Thoracic aorta (tissue), 2 donors: Measurements from ENCODE around the gene NELL1. TPM values are rescaled to one million over a fixed set of nuclear protein-coding genes. Genes with fewer than 3 reads are reported as not detected.

Experiments used
- ATAC-seq: fragments of 150-250 bp; one replicate; pipeline ENCODE4 v1.8.0; 2017; ENCODE audit warnings: low read depth; ENCODE audit not compliant: insufficient number of reproducible peaks, low FRiP score
- DNase-seq: peaks from one replicate; pipeline ENCODE4 v3.0.0-alpha.2; 2020; ENCODE audit warnings: low spot score
- H3K27ac ChIP-seq, 2 donors: fragments of 200-600 bp; sonication (generic); 1 replicate in 1 of 2; 2 replicates in 1 of 2; pipeline ENCODE4 v1.5.1; 2016; ENCODE audit warnings: mild to moderate bottlenecking in 2 of 2, moderate library complexity in 2 of 2
- H3K27me3 ChIP-seq: fragments of 200-600 bp; sonication (generic); replicated peaks from 2 replicates; pipeline ENCODE4 v1.6.0; 2016; ENCODE audit warnings: mild to moderate bottlenecking; ENCODE audit not compliant: insufficient read depth
- H3K36me3 ChIP-seq: fragments of 200-600 bp; sonication (generic); one replicate; pipeline ENCODE4 v1.5.1; 2016
- H3K4me1 ChIP-seq, 2 donors: fragments of 200-600 bp; sonication (generic); 1 replicate in 1 of 2; 2 replicates in 1 of 2; pipeline versions ENCODE4 v1.5.1 to v1.6.0; 2016; ENCODE audit warnings: low read depth in 2 of 2, mild to moderate bottlenecking in 1 of 2; ENCODE audit not compliant: control insufficient read depth in 1 of 2
- H3K4me3 ChIP-seq: fragments of 200-600 bp; sonication (generic); 2 replicates; pipeline ENCODE4 v1.5.1; 2016; ENCODE audit warnings: mild to moderate bottlenecking
- H3K9me3 ChIP-seq: fragments of 200-600 bp; sonication (generic); 2 replicates; pipeline ENCODE4 v1.5.1; 2016
- total RNA-seq, 2 donors: library from RNA; depleted of rRNA; stranded (reverse); fragments of >200 nt; gene quantifications; one replicate each; pipeline versions ENCODE4 v1.1.0 to v1.2.3, GENCODE V29; 2016
- TF ChIP-seq, protein P1 (sequence below): fragments of 200-600 bp; sonication (generic); IDR thresholded peaks from one replicate; pipeline ENCODE4 v1.5.1; 2019; ENCODE audit warnings: antibody characterized with exemption

NELL1 gene
- total RNA-seq, 2 donors from 2014 or later: 0.78 TPM; not detected in 1

DNA sequence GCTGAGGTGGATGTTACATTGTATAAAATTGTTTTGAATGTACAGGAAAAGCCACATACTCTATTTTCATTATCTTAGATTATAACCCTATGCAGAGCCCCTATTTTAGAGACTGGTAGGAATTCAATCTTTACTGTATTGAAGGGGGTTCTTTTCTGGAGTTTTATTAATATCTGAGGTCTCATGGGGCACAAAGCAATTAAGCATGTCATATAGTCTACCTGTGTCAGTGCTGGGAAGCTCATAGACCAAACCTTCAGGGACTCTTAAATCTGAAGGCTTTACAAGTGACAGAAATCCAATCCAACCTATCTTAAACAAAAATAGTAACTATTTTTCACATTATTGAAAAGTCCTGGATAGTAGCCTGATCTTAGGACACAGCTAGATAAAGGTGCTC, 733.7 kb downstream of the NELL1 start:
- no peaks in the 10 kb centered on the region for H3K36me3 ChIP-seq
- no peaks in the 10 kb centered on the region for H3K4me1 ChIP-seq
- no peak overlapping the region for H3K4me3 ChIP-seq
- no peaks in the 10 kb centered on the region for H3K9me3 ChIP-seq
- DNase-seq: no peak
- no peak overlapping the region for H3K27ac ChIP-seq
- TF ChIP-seq, protein P1, sequence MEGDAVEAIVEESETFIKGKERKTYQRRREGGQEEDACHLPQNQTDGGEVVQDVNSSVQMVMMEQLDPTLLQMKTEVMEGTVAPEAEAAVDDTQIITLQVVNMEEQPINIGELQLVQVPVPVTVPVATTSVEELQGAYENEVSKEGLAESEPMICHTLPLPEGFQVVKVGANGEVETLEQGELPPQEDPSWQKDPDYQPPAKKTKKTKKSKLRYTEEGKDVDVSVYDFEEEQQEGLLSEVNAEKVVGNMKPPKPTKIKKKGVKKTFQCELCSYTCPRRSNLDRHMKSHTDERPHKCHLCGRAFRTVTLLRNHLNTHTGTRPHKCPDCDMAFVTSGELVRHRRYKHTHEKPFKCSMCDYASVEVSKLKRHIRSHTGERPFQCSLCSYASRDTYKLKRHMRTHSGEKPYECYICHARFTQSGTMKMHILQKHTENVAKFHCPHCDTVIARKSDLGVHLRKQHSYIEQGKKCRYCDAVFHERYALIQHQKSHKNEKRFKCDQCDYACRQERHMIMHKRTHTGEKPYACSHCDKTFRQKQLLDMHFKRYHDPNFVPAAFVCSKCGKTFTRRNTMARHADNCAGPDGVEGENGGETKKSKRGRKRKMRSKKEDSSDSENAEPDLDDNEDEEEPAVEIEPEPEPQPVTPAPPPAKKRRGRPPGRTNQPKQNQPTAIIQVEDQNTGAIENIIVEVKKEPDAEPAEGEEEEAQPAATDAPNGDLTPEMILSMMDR: no peak
- H3K27me3 ChIP-seq: no peaks in the 10 kb centered on the region
- no peak for ATAC-seq

GRCh38 chr11:21405422-21405821, 736.0 kb downstream of the NELL1 start:
- TF ChIP-seq, protein P1: no peak
- DNase-seq: no peak
- no peak overlapping the region for H3K27ac ChIP-seq
- H3K4me1 ChIP-seq: no peaks in the 10 kb centered on the region
- no peak for ATAC-seq
- H3K9me3 ChIP-seq: no peaks in the 10 kb centered on the region
- H3K27me3 ChIP-seq: no peaks in the 10 kb centered on the region
- H3K36me3 ChIP-seq: no peaks in the 10 kb centered on the region
- no peak overlapping the region for H3K4me3 ChIP-seq

- DNase-seq: no peak
- H3K27ac ChIP-seq: no peak overlapping the region
- H3K36me3 ChIP-seq: no peaks in the 10 kb centered on the region
- ATAC-seq: no peak
- TF ChIP-seq, protein P1: no peak
- H3K4me3 ChIP-seq: no peak overlapping the region
- no peaks in the 10 kb centered on the region for H3K27me3 ChIP-seq
- H3K9me3 ChIP-seq: no peaks in the 10 kb centered on the region
- no peaks in the 10 kb centered on the region for H3K4me1 ChIP-seq
Observed at GRCh38 chr11:21410513-21410912, 741.1 kb downstream of the NELL1 start.

DNA sequence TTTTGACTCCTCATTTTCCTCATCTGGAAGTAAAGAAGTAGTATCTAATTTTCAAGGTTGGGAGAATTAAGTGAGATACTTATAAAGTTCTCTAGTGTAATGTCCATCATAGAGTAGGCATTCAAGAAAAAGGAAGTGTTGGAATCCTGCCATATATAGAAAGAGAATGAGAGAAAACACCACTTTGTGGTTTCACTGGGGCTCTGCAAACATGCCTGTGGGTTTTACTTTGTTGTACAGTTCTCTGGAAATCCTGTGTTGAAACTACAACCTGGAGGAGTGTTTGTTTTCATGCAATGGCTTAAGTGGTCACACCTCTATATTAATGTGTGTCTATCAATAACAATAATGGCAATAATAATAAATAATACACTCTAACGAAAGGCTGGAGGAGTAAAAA, 741.7 kb downstream of the NELL1 start:
- no peaks in the 10 kb centered on the region for H3K9me3 ChIP-seq
- no peak overlapping the region for H3K4me3 ChIP-seq
- no peak overlapping the region for H3K27ac ChIP-seq
- TF ChIP-seq, protein P1: no peak
- ATAC-seq (no peak), DNase-seq (no peak)
- no peaks in the 10 kb centered on the region for H3K4me1 ChIP-seq
- H3K36me3 ChIP-seq: no peaks in the 10 kb centered on the region
- H3K27me3 ChIP-seq: no peaks in the 10 kb centered on the region

DNA sequence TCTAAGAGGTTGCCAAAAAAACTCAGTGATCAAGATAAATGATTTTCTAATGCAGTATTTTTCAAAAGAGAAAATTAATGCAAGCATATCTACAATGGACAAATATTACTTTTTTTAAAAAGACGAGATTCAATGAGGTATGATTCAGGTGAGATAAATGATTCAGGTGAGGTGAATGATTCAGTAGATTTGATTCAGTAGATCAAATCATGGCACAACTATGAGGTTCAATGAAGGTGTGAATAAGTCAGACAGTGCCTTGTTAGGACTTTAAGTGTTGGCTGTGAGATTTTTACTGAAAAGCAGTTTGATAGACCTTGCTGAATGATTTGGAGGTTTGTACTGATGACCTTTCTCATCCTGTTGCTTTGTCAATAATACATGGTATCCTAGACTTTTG, 742.2 kb downstream of the NELL1 start:
- Histone ChIP-seq H3K36me3 (no peaks in the 10 kb centered on the region), H3K27ac (no peak overlapping the region), H3K4me1 (no peaks in the 10 kb centered on the region), H3K4me3 (no peak overlapping the region), H3K9me3 (no peaks in the 10 kb centered on the region), H3K27me3 (no peaks in the 10 kb centered on the region)
- no peak for DNase-seq
- TF ChIP-seq, protein P1: no peak
- ATAC-seq: no peak
